HL-60 (cell line): Measurements from ENCODE around the gene CHN1.

Experiments
- DNase-seq, 2 experiments: peaks; one replicate each; pipeline ENCODE4 v3.0.0-alpha.2; 2010 to 2020; ENCODE audit warnings: low read depth in 1 of 2, low spot score in 1 of 2
- H3K27ac ChIP-seq: fragments of 250-450 bp; sonication (Bioruptor Pico); replicated peaks from 2 replicates; pipeline ENCODE4 v1.5.1; 2020; ENCODE audit warnings: mild to moderate bottlenecking, moderate library complexity
- H3K27me3 ChIP-seq: fragments of 250-450 bp; sonication (Bioruptor Pico); 2 replicates; pipeline ENCODE4 v1.5.1; 2021; ENCODE audit warnings: mild to moderate bottlenecking, moderate library complexity; ENCODE audit not compliant: insufficient read depth, poor library complexity, severe bottlenecking
- H3K4me3 ChIP-seq: replicated peaks from 2 replicates; pipeline ENCODE4 v1.5.1; 2011; ENCODE audit warnings: mild to moderate bottlenecking, control low read depth, low read length; ENCODE audit not compliant: insufficient read depth
- GABPA ChIP-seq: IDR thresholded peaks from 2 replicates; pipeline ENCODE4 v1.6.1; 2012; ENCODE audit warnings: low read depth
- POLR2AphosphoS5 ChIP-seq: IDR thresholded peaks from 2 replicates; pipeline ENCODE4 v1.6.1; 2012; ENCODE audit warnings: low read depth
- REST ChIP-seq: IDR thresholded peaks from 2 replicates; pipeline ENCODE4 v1.6.1; 2012; ENCODE audit warnings: low read depth; ENCODE audit not compliant: insufficient replicate concordance
- SPI1 ChIP-seq: IDR thresholded peaks from 2 replicates; pipeline ENCODE4 v1.6.1; 2012; ENCODE audit warnings: low read depth, mild to moderate bottlenecking, borderline replicate concordance
- TF ChIP-seq, protein P1 (sequence below): IDR thresholded peaks from one replicate; pipeline ENCODE4 v1.5.1; 2011; ENCODE audit warnings: low read length, control low read depth, inconsistent platforms; ENCODE audit not compliant: insufficient read depth

CHN1 gene

DNA sequence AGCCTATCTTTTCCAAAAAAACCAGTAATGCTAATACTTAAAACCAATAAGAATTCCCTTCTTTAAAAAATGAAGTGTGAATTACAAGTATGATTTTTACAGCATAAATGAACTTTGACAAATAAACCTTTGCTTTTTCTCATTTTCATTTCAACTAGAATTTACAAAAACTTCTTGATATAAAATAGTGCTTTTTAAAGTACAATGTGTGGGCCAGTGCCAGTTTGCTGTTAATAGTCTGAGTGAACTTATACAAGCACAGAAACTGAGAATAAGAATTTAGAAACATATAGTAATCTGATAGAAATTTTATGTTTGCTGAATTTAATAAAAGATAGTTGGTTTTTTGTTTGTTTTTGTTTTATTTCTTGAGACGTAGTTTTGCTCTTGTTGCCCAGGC is 197.2 kb downstream of the CHN1 start:
- TF ChIP-seq GABPA (no peak), POLR2AphosphoS5 (no peak), REST (no peak), SPI1 (no peak)
- TF ChIP-seq, protein P1, sequence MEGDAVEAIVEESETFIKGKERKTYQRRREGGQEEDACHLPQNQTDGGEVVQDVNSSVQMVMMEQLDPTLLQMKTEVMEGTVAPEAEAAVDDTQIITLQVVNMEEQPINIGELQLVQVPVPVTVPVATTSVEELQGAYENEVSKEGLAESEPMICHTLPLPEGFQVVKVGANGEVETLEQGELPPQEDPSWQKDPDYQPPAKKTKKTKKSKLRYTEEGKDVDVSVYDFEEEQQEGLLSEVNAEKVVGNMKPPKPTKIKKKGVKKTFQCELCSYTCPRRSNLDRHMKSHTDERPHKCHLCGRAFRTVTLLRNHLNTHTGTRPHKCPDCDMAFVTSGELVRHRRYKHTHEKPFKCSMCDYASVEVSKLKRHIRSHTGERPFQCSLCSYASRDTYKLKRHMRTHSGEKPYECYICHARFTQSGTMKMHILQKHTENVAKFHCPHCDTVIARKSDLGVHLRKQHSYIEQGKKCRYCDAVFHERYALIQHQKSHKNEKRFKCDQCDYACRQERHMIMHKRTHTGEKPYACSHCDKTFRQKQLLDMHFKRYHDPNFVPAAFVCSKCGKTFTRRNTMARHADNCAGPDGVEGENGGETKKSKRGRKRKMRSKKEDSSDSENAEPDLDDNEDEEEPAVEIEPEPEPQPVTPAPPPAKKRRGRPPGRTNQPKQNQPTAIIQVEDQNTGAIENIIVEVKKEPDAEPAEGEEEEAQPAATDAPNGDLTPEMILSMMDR: no peak
- peaks cover 10% of the 10 kb centered on the region for H3K27me3 ChIP-seq
- no peak overlapping the region for H3K27ac ChIP-seq
- H3K4me3 ChIP-seq: no peak overlapping the region
- DNase-seq: no peak

- DNase-seq: no peak
- Histone ChIP-seq H3K27me3 (peaks cover 10% of the 10 kb centered on the region), H3K4me3 (no peak overlapping the region), H3K27ac (no peak overlapping the region)
- TF ChIP-seq, protein P1: no peak
- TF ChIP-seq GABPA: no peak
- no peak for TF ChIP-seq POLR2AphosphoS5
- no peak for TF ChIP-seq SPI1
- no peak for TF ChIP-seq REST
These were observed 199.4 kb downstream of the CHN1 start for GRCh38 chr2:174805803-174806202.

DNA sequence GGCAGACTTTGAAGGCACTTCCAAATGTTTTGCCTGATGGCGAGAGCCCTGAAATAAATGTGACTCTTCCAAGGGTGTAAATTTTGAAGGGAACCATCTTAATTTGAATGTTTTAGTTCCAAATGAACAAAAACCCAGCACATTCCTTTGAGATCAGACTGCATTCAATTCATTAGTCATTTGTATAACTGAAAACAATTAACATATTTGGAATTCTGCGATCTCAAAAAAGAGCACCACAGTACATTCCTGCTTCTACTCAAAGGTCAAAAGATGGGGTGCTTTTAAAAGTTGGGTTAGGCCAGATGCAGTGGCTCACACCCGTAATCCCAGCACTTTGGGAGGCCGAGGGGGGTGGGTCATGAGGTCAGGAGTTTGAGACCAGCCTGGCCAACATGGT is 202.7 kb downstream of the CHN1 start:
- no peak for DNase-seq
- TF ChIP-seq SPI1 (no peak), GABPA (no peak), REST (no peak), POLR2AphosphoS5 (no peak)
- TF ChIP-seq, protein P1: no peak
- Histone ChIP-seq H3K27ac (no peak overlapping the region), H3K27me3 (peaks cover 7% of the 10 kb centered on the region), H3K4me3 (no peak overlapping the region)
